DMS 273 treated with DMSO at 0.1 percent for 48 hours (cell line): Measurements from ENCODE around the gene PKD2L2.
"Not testable (repeated sequence)": the region's sequence is repeated elsewhere in the genome, so short reads cannot be mapped to it uniquely, and the experiment has no call there.

Experiments
- DNase-seq: peaks from one replicate; lab custom pipeline; 2025; lab: John Stamatoyannopoulos, UW

The PKD2L2 gene

GRCh38 chr5:137888466-137888862 is 793 bp upstream of the PKD2L2 start:
- DNase-seq: no peak

GRCh38 chr5:137890845-137891244 is 1.6 kb downstream of the PKD2L2 start:
- no peak for DNase-seq

GRCh38 chr5:137891849-137892248 is 2.6 kb downstream of the PKD2L2 start:
- DNase-seq: no peak

GRCh38 chr5:137894586-137894985 is 5.3 kb downstream of the PKD2L2 start:
- DNase-seq: no peak

GRCh38 chr5:137896560-137896959 is 7.3 kb downstream of the PKD2L2 start:
- no peak for DNase-seq

GRCh38 chr5:137899493-137899892 is 10.2 kb downstream of the PKD2L2 start:
- no peak for DNase-seq

GRCh38 chr5:137901011-137901817 is 12.0 kb downstream of the PKD2L2 start:
- DNase-seq: no peak

- DNase-seq: no peak
These were observed 13.3 kb downstream of the PKD2L2 start for GRCh38 chr5:137902408-137903133.

GRCh38 chr5:137914758-137915157 is 25.5 kb downstream of the PKD2L2 start:
- no peak for DNase-seq

GRCh38 chr5:137916923-137917322 is 27.7 kb downstream of the PKD2L2 start:
- no peak for DNase-seq

- DNase-seq: no peak
These were observed 32.7 kb downstream of the PKD2L2 start for GRCh38 chr5:137921931-137922330.

- no peak for DNase-seq
These were observed 34.6 kb downstream of the PKD2L2 start for GRCh38 chr5:137923856-137924255.

GRCh38 chr5:137932800-137933199 is 43.5 kb downstream of the PKD2L2 start:
- no peak for DNase-seq

- DNase-seq: peak; percentile 37
These were observed 44.2 kb downstream of the PKD2L2 start for GRCh38 chr5:137933491-137933911.

GRCh38 chr5:137935190-137935589 is 45.9 kb downstream of the PKD2L2 start:
- DNase-seq: no peak

GRCh38 chr5:137935694-137936093 is 46.4 kb downstream of the PKD2L2 start:
- DNase-seq: no peak

- no peak for DNase-seq
These were observed 48.9 kb downstream of the PKD2L2 start for GRCh38 chr5:137937994-137938750.

- no peak for DNase-seq
These were observed 49.5 kb downstream of the PKD2L2 start for GRCh38 chr5:137938751-137939143.

- no peak for DNase-seq
These were observed 50.1 kb downstream of the PKD2L2 start for GRCh38 chr5:137939331-137939730.

- DNase-seq: not testable (repeated sequence)
These were observed 55.0 kb downstream of the PKD2L2 start for GRCh38 chr5:137944280-137944679.

GRCh38 chr5:137945825-137946224 is 56.6 kb downstream of the PKD2L2 start:
- DNase-seq: no peak

GRCh38 chr5:137954131-137954879 is 65.0 kb downstream of the PKD2L2 start:
- DNase-seq: no peak
